Stimulated activated CD4-positive, alpha-beta T cell treated with anti-CD3 and anti-CD28 coated beads, Interleukin-2, amount 100 ng/mL, for 48 hours (primary cell): ENCODE results near the gene WASHC4.
"Not testable (repeated sequence)": the region's sequence is repeated elsewhere in the genome, so short reads cannot be mapped to it uniquely, and the experiment has no call there.

Source experiments
- DNase-seq, 2 donors: peaks; one replicate each; pipeline ENCODE4 v3.0.0-alpha.2; 2020

The WASHC4 gene

DNA sequence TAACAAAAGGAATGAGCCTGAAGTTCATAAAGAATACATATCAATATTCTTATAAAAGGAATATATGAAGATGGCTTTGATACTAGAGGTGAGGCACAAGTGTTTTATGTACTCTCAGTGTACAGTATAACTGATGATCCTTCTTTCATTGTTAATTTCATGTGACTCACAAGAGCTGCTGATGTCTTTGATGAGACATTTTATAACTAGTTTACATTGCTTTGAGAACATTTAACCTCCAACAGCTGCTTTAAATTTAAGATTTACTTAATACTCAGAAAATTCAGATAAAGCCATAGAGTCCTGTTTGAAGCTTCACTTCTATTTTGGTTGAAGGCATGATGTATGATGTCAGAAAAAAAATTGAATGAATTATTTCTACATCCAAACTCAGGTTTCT is 59.8 kb downstream of the WASHC4 start:
- DNase-seq: no peak

DNA sequence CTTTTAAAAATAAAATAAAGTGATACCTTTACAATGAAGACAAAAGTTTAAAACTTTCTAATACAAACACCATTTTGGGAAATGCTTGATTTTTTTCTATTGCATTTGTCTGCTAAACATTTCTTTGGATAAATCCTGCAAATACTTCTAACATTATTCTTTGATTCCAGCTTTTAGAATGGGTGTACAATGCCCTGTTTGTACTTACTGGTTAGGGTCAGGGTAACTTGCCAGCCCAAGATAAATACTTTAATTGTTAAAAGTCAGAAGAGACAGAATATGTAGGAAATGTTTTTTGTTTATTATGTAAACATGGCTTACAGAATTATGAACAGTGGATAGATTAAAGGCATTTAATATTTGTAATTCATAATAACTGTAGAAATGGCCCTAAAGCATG is 60.5 kb downstream of the WASHC4 start:
- DNase-seq: no peak

DNA sequence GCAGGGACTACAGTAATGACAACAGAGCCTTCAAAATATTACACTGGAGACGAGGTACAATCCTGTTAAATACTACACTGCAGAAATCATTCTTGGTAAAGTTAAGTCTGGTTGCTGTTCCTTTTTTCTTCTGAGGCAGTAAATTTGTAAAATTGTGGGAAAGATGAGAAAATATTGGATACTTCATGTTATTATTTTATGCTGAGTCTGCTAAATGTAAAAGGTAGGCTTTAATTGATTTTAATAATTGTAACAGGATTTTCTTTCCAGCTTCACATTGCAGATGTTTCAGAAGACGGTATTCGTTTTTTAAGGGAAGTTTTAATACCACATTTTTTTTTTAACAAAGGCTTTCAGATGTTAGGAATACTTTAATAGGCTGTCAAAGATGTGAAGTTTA is 62.6 kb downstream of the WASHC4 start:
- DNase-seq: no peak

DNA sequence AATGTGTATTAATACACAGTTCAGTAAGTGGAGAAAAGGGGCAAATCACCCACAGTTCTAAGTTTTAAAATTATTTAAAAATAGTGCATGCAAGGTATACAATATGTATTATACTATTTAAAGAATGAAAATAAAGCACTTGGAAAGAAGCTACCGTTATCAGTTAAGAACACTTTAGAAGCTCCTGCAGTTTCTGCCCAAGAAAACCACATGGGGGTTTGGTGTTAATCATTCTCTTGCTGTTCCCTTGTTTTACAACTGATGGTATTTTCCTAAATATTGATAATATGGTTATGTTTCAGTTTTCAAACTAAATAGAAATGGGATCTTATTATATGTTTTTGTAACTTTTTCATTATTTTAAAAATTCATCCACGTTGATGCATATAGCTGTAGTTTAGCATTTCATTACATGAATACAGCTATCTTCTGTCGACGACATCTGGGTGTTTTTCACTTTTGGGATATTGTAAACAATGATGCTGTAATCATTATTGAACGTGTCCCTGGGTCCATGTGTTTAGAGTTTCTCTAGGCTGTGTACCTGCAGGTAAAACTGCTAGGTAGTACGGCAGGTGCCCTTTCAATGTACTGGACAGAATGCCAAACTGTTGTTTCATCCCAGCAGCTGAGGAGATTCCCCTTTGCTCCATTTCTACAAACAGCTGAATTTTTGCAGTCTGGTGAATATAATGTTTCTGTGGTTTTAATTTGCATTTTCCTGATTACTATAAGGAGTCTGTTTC is 64.3 kb downstream of the WASHC4 start:
- no peak for DNase-seq

DNA sequence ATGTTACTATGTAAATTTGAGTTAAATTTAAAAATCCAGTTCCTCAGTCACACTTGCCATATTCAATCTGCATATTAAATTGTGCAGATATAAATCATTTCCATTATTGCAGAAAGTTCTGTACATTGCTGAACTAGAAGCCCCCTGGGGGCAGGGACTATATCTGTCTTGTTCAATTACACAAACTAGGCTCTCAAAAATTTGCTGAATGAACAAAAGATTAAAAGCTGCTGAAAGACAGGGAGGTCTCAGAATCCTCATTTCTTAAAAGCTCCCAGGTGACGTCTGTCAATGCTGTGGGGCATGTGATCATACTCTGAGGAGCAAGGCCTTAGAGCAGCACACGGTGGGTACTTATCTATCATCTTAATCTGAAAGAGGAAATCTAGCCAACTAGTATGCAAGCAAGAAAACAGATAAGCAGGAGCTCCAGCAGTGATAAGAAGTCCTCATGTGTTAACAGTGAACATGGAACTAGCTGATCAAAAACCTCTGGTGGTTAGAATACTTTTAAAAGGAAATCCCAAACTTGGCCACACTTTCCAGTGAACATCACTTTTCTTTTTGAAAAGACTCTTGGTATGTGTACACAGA is 68.0 kb downstream of the WASHC4 start:
- no peak for DNase-seq

DNA sequence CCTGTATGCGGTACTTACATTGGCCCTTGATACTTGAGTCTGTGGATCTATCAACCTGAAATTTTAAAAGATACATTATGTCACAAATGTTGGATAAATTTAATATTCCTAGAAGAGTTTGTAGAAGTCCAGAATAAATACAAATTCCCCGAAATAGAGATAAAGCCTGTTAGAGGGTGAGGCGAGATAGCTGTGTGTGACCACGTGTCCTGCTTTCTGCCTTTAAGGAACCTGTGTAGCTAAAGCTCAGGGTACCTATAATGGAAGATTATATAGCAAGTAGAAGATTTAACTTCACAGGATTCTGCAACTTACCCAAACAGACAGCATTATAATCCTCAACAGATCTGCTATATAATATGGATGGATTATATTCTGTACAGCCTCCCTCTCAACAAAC is 69.7 kb downstream of the WASHC4 start:
- no peak for DNase-seq

DNA sequence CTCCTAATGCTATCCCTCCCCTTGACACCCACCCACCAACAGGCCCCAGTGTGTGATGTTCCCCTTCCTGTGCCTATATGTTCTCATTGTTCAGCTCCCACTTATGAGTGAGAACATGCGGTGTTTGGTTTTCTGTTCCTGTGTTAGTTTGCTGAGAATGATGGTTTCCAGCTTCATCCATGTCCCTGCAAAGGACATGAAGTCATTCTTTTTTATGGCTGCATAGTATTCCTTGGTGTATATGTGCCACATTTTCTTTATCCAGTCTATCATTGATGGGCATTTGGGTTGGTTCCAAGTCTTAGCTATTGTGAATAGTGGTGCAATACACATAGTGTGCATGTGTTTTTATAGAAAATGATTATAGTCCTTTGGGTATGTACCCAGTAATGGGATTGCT is 71.6 kb downstream of the WASHC4 start:
- not testable (repeated sequence) for DNase-seq

DNA sequence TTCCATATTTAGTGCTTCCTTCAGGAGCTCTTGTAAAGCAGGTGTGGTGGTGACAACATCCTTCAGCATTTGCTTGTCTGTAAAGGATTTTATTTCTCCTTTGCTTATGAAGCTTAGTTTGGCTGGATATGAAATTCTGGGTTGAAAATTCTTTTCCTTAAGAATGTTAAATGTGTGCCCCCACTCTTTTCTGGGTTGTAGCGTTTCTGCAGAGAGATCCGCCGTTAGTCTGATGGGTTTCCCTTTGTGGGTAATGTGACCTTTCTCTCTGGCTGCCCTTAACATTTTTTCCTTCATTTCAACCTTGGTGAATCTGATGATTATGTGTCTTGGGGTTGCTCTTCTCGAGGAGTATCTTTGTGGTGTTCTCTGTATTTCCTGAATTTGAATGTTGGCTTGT is 75.9 kb downstream of the WASHC4 start:
- not testable (repeated sequence) for DNase-seq

DNA sequence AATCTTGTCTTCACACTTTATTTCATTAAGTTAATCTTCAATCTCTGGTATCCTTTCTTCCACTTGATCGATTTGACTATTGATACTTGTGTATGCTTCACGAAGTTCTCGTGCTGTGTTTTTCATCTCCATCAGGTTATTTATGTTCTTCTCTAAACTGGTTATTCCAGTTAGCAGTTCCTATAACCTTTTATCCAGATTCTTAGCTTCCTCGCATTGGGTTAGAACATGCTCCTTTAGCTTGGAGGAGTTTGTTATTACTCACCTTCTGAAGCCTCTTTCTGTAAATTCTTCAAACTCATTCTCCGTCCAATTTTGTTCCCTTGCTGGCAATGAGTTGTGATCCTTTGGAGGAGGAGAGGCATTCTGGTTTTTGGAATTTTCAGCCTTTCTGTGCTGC is 76.4 kb downstream of the WASHC4 start:
- not testable (repeated sequence) for DNase-seq

DNA sequence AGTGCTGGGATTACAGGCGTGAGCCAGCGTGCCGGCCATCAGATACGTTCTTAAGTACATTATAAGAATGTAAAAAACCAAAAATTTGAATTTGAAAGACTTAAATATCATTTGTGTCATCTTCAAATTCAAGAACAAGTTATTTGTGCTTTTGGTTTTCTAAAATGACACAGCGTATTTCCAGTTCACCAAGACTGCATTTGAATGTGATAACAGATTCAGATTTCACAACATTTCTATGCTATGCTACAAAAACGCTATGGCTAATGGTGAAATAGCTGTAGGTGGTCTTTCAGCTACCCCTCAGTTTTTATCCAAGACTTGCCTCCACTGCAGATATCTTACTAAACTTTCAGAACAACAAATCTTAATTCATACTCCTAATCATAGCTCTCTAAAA is 81.8 kb downstream of the WASHC4 start:
- no peak for DNase-seq

DNA sequence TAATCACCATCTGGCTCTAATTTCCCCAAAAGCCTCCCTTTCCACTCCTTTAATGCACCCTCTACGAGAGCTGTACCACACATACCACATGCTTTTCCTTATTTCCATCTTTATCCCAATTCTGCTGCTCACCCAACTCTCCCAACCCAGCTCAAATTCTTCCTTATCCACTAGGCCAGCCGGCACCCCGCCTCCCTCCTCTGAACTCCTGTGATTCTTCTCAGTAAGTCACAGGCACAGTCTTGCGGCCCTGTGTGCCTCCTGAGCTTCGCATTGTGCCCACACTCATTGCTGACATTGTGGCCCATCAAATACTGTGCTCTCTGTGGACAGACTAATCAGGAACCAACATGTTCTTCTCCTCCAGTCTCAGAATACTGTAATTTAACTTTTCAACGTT is 83.0 kb downstream of the WASHC4 start:
- no peak for DNase-seq

DNA sequence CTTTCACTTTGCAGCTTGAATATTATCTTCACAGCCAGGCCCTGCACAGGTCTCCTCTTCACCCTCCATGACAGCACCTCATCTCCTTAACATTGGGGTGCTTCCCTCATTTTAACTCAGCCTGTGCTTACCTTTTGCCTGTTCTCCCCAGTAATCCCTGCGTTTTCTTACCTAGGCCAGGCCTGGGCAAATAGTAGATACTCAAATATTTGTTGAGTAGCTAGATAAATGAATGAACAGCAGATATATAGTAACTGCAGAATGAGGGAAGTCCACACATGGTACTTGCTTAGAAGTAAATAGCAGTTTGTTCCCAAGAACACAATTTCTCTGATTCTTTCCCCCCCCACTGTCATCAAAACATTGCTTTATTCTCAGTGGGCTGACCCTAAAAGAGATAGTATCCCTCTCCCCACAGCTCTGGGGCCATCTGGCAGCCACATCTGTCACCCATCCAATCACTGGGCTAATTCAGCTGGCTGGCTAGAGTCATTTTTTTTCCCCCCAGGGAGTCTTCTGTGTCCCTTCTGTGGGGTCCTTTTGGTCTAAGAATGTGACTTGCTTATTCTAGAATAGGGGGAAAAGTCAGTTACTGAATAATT is 85.2 kb downstream of the WASHC4 start:
- DNase-seq: no peak

DNA sequence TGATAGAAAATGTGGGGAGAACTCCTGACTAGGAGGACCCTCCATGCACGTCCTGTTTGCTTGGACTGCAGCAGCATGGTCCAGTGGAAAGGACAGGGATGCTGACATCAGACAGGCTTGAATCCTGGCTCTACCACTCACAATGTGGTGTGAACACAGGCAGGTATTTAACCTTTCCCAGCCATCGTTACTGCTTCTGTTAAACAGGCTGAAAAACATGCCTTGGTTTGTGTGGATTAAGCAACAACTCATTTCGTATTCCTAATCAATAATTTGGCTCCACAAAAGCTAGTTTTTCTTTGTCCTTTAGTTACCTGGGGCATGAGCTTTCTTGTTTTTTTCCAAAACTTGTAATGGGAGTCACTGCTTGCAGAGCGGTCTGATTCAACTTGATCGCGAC is 87.4 kb downstream of the WASHC4 start:
- DNase-seq: no peak

DNA sequence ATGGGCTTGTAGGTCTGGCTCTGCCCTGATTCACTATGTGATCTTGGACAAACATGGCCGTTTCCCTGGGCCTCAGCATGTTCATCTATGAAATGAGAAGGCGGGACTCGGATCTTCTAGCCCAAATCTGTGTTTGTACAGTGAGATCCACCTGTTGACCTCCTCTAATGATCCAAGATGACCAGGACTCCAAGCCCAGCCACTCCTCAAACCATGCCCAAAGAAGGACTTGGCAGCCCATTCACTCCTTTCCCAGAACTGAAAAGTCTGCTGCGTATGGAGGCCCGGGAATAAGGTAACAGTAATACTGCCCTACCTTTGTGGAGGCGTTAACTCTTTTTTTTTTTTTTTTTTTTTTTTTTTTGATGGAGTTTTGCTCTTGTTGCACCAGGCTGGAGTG is 88.6 kb downstream of the WASHC4 start:
- no peak for DNase-seq

DNA sequence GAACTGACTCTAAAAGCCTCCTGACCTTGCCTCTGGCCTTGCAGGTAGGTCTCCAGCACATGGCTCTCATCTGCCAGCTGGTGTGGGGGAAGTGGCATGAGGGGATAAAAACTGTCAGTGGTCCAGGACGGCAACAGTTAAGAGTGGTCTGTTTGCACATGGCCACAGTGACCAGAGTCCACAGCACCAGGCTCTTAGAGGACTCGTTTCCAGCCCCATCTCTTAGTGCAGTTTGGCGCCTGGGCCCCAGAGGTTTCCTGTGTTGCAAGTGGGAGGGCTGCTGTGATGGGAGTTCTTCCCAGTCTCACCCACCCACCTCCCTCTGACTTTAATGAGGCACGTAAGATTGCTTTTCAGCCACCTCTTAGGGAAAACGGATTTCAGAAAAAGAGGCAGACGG is 91.4 kb downstream of the WASHC4 start:
- DNase-seq: no peak

DNA sequence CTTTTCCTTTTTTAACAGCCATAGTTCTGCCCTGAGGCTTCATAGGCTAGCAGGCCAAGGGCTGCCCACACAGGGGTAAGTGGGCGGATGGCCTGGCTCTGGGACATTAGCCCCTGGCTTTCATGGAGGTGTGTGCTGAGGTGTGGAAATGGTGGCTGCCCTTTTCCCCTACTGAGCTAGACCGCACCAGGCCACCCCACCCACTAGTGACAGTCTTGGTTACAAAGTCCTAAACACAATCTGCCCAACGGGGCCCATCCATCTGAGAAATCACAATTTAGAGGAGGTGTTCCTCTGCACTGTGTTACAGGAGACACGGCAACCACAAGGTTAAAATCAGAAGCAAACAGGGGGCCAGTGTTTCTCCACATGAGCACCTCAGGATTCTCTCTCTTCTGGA is 92.9 kb downstream of the WASHC4 start:
- no peak for DNase-seq

DNA sequence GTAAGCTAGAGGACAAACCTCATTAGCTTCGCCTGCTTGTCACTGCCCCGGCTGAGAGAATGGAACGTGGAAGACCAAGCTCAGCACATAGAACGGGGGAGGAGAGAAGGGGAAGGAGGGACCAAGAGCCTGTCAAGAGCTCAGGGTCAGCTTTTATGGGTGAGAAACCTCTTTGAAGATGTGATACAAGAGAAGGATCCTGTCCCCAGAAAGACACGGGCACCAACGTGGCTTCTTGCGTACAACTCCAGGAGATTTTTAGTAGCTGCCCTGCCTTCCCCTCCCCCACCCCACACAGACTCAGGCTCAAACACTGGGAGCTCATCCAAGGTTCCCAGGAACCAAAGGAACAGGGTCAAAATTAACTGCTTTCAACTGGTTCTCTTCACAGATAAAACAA is 93.8 kb downstream of the WASHC4 start:
- no peak for DNase-seq

DNA sequence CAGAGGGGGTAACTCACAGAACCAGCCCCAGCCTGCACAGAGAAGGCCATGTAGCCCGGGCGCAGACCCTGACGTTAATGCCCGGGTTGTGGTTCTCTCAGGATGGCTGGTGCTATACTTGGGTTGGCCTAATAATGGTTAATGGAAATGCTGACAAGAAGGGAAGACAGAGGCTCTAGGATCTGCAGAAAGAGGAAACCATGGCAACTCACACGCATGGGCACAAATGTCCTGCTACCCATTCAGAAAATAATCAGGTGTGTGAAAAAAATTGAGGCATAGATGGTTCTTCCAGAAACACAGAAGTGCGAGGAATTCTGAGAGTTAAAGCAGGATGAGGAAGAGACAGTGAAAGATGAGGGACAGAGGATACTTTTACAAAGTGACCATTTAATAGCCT is 94.7 kb downstream of the WASHC4 start:
- DNase-seq: no peak

DNA sequence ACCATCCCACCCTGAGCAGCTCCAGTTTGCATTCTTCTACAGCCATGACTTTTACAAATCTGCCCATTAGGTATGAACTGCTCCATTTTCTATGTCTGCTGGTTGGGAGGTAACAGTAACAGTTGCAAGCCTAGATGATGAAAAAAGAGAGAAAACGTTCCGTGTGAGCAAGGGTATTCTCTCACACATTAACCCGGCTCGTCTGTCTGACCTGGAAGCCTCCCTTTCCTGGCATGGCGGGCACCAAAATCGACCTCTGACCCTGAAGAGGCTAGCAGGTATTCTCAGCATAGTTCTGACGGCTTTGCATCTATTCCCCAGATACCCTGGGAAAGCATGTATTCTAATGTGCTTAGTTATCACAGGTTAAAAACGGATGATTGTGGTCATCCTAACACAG is 96.6 kb downstream of the WASHC4 start:
- no peak for DNase-seq

DNA sequence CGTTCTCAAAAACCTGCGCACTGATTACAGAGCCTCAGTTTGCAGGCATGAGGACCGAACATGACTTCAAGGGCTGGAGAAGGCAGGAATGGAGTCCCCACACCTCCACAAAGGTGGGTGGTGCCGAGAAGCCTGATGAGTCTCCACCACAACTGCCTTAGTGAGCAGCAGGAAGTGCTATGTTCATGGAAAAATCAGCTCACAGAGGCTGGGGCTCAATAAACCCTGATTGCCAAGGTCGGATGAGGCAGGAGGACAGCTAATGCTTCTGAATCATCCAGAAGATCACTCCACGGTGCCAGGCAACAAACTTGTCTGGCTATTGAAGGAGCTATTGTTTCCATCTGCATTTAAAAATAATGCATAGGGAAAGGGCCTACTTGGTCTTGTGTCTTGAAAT is 97.4 kb downstream of the WASHC4 start:
- DNase-seq: peak; percentile 11 to 30

DNA sequence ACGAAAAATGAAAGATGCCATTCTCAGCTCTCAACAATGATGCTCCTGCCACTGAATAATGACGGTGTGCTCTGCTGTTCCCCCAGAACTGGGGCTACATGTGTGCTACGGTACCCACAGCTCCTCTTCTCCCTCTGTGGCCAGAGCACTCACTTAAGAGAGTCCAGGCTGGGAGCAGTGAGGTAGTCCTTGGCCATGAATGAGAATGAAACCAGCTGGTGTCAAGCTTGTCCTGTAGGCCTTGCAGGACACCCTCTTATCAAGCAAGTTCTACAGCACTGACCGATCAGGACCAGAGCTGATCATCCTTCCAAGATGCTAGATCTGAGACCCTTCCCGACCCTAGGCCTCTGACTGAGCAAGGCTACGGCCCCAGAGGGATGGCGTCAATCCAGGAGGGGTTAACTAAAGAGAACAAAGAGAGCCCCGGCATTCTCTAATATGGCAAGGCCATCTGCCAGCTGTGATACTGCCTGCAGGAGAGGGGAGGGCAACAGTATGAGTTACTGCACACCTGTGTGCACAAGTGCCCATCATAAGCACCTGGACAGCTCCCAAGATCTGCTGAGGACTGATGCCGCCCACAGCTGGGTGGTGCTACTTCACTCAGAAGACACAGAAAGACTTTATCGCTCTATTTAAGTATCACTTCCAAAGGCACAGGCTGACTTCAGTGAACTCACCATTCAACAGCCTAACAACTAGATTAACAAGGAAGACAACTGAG is 98.0 kb downstream of the WASHC4 start:
- DNase-seq: no peak

DNA sequence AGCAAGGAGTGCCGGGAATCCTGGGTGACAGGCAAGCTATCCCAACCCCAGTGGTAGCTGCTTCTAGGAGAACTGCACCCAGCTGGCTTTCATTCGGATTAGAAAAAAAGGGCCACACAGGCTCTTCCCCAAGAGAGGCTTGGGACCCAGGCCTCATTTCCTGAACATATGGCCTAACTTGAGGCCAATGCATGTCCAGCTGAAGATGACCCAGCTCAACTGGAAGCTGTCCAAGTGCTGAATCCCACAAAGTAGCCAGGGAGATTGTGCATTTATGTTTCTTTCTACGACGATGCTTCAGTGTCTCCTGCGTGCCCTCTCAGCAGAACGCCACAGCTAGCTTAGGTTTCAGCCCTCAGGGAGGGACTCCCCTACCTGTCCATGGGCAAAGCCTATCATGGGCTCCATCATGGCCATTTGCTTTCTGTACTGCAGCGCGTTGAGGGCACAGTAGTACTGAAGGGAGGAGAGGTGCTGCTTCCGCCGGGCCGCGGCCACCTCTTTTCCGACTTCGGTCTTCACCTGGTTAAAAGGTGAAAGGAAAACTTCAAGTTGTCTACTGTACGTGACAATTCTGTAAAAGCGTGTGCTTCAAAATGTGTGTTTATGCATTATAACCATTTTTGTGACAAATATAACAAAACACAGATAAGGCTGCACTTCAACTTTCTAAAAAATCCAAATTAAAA is 99.3 kb downstream of the WASHC4 start:
- no peak for DNase-seq

DNA sequence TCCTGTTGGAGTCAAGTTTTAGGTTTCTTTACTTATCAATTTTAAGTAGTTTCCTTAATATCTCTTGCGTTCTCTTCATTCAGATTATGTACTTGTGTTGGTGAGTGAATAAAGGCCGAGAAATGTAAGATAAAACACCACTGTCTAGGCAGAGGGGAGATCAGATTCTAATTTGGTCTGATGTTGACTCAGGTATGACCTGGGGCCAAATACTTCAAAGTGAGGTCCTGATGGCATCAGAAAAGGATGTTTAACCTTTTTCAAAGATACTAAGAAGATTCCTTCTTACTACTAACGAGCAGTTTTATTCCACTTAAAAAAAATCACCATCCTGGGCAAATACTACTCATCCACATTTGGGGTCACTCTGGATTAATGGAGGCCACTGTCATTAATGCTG is 101.6 kb downstream of the WASHC4 start:
- DNase-seq: no peak
